ENCODE data around the gene BLOC1S4.

Gene BLOC1S4

DNA sequence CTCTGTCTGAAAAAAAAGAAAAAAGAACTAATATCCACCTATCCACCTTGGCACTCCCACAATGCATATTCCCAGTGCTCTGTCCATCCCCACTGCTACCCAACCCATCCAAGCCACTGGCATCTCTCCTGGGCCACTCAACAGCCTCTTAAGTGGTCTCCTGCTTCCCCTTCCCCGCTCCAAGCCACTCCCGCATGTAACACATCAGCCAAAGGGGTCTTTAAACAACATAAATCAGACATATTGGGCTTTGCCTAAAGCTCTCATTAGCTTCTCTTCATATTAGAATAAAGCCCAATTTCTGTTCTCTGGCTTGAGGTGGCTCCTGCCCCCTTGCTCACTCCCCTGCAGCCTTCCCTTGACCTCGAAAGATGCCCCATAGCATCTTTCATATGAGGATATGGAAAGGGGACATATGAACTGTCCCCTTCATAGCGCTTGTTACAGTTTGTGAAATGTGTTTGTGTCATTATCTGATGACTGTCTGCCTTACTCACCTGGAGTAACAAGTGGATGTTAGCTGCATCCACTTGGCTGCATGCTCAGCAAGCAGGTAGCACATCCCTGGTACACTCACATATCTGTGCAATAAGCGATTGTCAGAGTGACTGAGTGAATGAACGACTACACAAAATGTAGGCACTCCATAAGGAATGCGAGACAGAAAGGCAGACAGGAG lies 3.1 kb downstream of the BLOC1S4 start:
- TF ChIP-seq, protein P1, sequence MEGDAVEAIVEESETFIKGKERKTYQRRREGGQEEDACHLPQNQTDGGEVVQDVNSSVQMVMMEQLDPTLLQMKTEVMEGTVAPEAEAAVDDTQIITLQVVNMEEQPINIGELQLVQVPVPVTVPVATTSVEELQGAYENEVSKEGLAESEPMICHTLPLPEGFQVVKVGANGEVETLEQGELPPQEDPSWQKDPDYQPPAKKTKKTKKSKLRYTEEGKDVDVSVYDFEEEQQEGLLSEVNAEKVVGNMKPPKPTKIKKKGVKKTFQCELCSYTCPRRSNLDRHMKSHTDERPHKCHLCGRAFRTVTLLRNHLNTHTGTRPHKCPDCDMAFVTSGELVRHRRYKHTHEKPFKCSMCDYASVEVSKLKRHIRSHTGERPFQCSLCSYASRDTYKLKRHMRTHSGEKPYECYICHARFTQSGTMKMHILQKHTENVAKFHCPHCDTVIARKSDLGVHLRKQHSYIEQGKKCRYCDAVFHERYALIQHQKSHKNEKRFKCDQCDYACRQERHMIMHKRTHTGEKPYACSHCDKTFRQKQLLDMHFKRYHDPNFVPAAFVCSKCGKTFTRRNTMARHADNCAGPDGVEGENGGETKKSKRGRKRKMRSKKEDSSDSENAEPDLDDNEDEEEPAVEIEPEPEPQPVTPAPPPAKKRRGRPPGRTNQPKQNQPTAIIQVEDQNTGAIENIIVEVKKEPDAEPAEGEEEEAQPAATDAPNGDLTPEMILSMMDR (IDR thresholded peaks at IDR 0.05; ENCODE audit: low read depth, low read length) = no peak
- DNase-seq (ENCODE audit: low read depth in 2 of 2) = no peak
- no peak overlapping the region for H3K4me3 ChIP-seq (replicated peaks in 1 of 2; ENCODE audit: low read depth in 2 of 2, low read length in 2 of 2)

DNA sequence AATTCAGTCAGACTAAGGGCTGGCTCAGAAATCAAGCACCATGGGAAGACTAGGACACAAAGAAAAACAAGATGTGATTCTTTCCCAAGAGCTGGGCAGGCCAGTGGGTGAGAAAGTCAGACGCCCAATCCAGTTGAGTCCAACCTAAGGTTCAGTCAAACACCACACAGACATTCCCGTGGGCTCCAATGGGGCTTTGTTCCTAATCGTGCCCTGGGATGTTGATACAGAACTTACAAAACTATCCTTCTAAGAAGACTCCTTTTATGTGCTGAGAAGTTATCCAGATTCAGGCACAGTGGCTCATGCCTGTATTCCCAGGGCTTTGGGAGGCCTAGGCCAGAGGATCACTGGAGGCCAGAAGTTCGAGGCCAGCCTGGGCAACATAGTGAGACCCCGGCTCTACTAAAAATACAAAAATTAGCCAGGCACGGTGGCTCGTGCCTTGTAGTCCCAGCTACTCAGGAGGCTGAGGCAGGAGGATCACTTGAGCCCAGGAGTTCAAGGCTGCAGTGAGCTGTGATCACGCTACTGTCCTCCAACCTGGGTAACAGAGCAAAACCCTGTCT lies 3.7 kb downstream of the BLOC1S4 start:
- TF ChIP-seq, protein P1 (IDR thresholded peaks at IDR 0.05; ENCODE audit: low read depth, low read length) = no peak
- DNase-seq (ENCODE audit: low read depth in 2 of 2) = no peak
- H3K4me3 ChIP-seq (replicated peaks in 1 of 2; ENCODE audit: low read depth in 2 of 2, low read length in 2 of 2) = no peak overlapping the region

DNA sequence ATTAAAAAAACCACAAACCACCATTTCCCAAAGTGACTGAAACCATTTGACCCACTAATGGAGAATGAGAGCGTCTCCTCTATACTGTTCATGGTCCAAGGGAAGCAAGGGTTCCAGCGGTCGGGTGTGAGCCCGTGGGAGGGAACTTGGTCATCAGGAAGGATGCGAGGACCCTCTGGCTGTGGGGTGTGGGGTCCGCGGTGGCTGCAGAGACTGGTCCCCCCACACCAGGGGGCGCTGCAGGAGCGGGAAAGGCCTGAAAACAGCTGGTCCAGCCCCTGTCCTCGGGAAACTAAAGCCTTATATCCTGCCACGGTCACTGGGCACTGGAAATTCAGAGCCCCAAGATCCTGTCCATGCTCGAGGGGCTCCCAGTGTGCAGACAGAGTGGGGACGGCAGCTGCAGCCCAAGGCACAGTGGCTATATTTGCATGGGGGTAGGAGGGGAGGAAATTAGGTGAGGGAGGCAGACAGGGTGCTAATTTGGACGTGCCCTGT lies 4.3 kb downstream of the BLOC1S4 start:
- TF ChIP-seq, protein P1 (IDR thresholded peaks at IDR 0.05; ENCODE audit: low read depth, low read length) = peak; percentile 96
- no peak overlapping the region for H3K4me3 ChIP-seq (replicated peaks in 1 of 2; ENCODE audit: low read depth in 2 of 2, low read length in 2 of 2)
- DNase-seq (ENCODE audit: low read depth in 2 of 2) = peak; percentile 76 to 79

DNA sequence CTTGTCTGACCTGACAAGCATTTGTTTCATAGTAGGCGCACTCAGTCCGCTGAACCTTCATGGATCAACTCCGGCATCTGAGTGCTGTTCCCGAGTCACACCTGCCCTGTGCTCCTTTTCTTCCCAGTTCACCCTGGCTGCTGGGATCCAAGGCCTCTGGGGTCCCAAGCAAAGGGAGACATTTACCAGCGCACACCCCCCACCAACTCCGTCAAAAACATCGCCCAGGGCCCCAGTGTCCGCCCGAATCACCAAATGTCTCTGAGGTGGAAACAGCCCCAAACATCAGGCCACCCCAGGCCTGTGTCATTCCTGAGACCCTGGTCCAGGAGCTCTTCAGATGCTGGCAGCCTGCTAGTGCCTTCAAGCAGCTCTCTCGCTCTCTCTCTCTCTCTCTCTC lies 5.1 kb downstream of the BLOC1S4 start:
- no peak overlapping the region for H3K4me3 ChIP-seq (replicated peaks in 1 of 2; ENCODE audit: low read depth in 2 of 2, low read length in 2 of 2)
- TF ChIP-seq, protein P1 (IDR thresholded peaks at IDR 0.05; ENCODE audit: low read depth, low read length) = no peak
- no peak for DNase-seq (ENCODE audit: low read depth in 2 of 2)

DNA sequence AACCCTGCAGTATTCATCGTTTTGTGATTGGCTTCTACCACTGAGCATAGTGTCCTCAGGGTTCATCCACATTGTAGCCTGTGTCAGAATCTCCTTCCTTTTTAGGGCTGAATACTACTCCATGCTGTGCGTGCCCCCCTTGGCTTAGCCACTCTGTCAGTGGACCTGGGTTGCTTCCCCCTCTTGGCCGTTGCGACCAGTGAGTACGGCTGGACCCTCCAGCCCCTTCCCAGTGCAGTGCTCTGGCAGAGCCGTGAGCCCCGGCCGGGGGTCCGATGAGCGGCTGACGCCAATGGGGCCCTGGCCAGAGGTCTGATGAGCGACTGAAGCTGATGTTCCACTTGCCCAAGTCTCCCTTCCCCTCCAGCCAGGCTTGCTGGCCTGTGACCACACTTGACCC lies 6.9 kb downstream of the BLOC1S4 start:
- TF ChIP-seq, protein P1 (IDR thresholded peaks at IDR 0.05; ENCODE audit: low read depth, low read length) = no peak
- no peak overlapping the region for H3K4me3 ChIP-seq (replicated peaks in 1 of 2; ENCODE audit: low read depth in 2 of 2, low read length in 2 of 2)
- DNase-seq (ENCODE audit: low read depth in 2 of 2) = no peak

DNA sequence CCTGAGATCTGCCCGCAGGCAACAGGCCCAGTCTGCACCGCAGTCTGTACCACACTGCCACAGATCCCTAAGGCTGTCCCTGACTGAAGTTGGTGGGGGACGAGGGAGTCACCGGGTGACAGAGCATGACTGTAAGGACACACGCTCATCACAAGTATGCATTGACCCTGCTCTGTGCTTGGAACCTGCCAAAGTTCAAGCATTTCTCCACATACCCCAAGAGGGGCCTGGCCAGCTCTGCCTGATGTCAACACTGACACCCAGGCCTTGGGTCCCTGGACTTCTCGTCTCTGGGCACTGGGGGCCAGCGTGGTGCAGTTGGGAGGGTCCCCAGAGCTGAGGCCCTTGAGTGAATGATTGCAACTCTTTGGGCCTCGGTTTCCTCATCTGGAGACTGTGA lies 7.9 kb downstream of the BLOC1S4 start:
- no peak overlapping the region for H3K4me3 ChIP-seq (replicated peaks in 1 of 2; ENCODE audit: low read depth in 2 of 2, low read length in 2 of 2)
- no peak for DNase-seq (ENCODE audit: low read depth in 2 of 2)
- TF ChIP-seq, protein P1 (IDR thresholded peaks at IDR 0.05; ENCODE audit: low read depth, low read length) = no peak

Data from cardiac fibroblast (primary cell).